Keratinocyte (primary cell): ENCODE data around the gene USP35.

Source experiments
- CTCF ChIP-seq, 3 experiments: IDR thresholded peaks in 1 of 3; conservative IDR thresholded peaks in 1 of 3; optimal IDR thresholded peaks in 1 of 3; 2 replicates in 2 of 3; 3 replicates in 1 of 3; pipeline versions ENCODE3 to v1.5.1; 2011; ENCODE audit warnings: low read length in 3 of 3, mild to moderate bottlenecking in 3 of 3, moderate library complexity in 2 of 3, control low read depth in 1 of 3, inconsistent platforms in 1 of 3; ENCODE audit not compliant: insufficient read depth in 2 of 3; ENCODE audit errors: extremely low read depth in 1 of 3
- EZH2 ChIP-seq: IDR thresholded peaks from one replicate; pipeline ENCODE4 v1.6.1; 2012; ENCODE audit warnings: inconsistent platforms, mild to moderate bottlenecking, low read length, moderate library complexity

DNA sequence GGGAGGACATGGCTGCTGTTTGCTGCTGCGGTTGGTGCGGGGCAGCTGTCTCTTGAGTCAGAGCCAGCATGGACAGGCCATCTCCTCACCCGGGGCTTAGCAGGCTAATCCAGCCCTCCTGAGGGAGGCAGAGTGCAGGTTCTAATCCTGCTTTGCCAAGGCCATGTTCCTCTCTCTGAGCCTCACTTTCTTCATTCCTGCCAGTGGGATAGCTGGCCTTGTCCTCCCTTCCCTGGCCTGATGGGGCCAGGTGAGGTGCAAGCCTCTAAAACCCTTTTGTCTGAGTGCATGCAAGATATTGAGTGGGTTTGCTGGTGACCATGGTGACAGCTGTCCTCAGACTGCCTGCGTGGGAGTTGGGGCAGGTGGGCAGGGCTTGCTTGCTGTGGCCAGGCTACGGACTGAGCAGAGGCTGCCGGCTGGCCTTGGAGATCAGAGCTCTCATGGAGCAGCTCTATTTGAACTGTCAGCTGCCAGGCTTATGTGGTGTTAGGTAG lies 3.6 kb downstream of the USP35 start:
- TF ChIP-seq CTCF (optimal IDR thresholded peaks at IDR 0.05 in 1 of 3, IDR thresholded peaks at IDR 0.05 in 1 of 3, conservative IDR thresholded peaks at IDR 0.05 in 1 of 3; ENCODE audit: extremely low read depth in 1 of 3, insufficient read depth in 2 of 3, low read length in 3 of 3), result no peak
- TF ChIP-seq EZH2, result no peak
